CD4-positive, alpha-beta T cell treated with Interleukin-1 beta for 1 hour (primary cell): ENCODE results near the gene CALM1.

Source experiments
- DNase-seq, 2 donors: peaks; one replicate each; pipeline ENCODE4 v3.0.0-alpha.2; 2020 to 2022

CALM1 gene

GRCh38 chr14:90444077-90444696 lies 47.4 kb downstream of the CALM1 start:
- DNase-seq, result no peak

DNA sequence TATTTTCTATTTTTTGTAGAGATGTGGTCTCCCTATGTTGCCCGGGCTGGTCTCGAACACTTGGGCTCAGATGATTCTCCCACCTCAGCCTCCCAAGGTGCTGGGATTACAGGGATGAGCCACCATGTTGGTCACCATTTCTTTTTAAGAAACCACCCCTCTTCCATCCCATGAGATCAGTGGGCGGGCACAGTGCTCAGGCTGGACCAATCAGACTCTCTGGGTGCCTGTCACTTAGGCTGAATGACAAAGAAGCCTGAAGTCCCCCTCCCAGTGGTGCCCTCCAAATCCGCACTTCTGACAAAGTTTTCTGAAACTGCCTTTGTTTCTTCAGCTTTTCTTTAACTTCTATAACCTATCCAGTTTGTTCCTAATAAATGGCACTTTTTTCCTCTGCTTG lies 48.2 kb downstream of the CALM1 start:
- no peak for DNase-seq

GRCh38 chr14:90446405-90446804 lies 49.6 kb downstream of the CALM1 start:
- DNase-seq, result no peak

GRCh38 chr14:90447720-90448497 lies 51.1 kb downstream of the CALM1 start:
- DNase-seq, result no peak

DNA sequence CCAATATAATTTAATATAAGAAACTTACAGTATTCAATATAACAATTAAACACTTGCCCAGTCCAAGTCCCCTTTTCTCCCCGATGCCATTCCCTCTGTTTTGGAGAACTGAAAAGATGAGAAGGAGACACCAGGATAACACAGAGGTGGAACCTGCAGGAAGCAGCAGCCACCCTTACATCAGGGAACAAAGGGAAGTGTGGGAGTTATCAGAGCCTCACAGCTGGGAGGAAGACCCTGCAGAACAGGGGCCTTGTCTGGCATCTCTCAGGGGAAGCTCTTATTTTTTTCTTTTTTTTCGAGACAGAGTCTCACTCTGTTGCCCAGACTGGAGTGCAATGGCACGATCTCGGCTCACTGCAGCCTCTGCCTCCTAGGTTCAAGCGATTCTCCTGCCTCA lies 52.6 kb downstream of the CALM1 start:
- no peak for DNase-seq

- DNase-seq, result no peak
Observed at GRCh38 chr14:90450151-90450550, 53.3 kb downstream of the CALM1 start.

DNA sequence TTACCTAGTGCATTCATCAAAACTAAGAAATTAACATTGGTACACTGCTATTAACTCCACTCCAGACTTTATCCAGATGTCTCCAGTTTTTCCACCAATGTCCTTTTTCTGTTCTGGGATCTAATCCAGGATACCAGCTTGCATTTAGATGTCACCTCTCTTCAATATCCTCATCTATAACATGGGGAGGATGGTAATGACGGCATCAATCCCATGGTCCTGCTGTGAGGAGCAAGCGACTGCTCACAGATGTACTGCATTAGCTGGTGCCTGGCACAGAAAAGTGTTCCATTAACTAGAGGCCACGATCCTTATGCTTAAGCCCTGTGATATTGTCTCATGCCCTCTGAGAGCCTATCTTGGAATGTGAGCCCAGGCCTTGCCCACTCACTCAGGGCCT lies 53.8 kb downstream of the CALM1 start:
- DNase-seq, result no peak

DNA sequence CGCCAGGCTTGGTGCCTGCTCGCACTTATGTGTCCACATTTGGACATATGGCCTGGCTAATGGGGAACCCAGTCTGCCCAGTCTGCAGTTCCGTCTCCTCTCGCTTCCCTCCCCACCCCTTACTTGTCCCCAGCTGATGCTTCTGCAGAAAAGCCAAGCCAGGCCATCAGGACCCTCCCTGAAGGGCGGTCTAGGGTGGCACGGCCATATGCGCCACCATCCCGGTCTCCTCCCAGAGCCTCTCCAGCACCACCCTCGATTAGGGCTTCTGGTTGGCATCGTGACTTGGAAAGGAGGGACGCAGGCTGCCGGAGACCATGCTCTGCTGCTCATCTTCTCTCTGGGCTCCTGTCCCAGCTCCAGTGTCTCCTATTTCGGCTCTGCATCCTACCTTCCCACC lies 54.6 kb downstream of the CALM1 start:
- DNase-seq, result no peak

- DNase-seq, result no peak
Observed at GRCh38 chr14:90451961-90452360, 55.1 kb downstream of the CALM1 start.

- DNase-seq, result no peak
Observed at GRCh38 chr14:90452366-90452765, 55.5 kb downstream of the CALM1 start.

DNA sequence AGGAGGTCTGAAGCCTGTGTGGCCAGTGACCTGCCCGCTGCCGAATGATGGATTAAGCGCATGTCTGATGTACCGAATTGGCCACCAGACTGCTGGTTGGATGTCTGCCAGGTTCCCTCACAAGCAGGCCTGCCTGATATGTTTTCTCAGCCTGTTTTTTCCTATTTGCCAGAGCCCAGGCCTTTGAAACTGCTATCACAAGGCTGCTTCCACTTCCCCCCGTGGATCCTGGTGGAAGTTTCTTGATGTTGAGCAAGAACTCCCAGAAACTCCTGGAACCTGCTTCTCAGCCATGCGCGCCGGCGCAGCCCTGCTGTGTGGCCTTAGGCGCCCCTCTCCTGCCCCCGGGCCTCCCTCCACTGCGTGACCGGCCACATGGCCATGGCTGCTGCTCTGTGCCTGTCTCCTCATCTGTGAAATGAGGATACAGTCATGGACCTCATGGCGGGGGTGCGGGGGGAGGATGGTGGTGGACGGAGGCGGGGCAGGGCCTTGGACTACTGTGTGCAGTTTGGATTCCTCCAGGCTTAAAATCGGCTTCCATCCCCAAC lies 56.6 kb downstream of the CALM1 start:
- no peak for DNase-seq

- no peak for DNase-seq
Observed at GRCh38 chr14:90454041-90455000, 57.5 kb downstream of the CALM1 start.

- DNase-seq, result no peak
Observed at GRCh38 chr14:90455100-90455571, 58.3 kb downstream of the CALM1 start.

- no peak for DNase-seq
Observed at GRCh38 chr14:90456551-90456950, 59.7 kb downstream of the CALM1 start.

- DNase-seq, result no peak
Observed at GRCh38 chr14:90457186-90457585, 60.4 kb downstream of the CALM1 start.
